Measurements from ENCODE around the gene C20orf144.
A peak's percentile ranks its signal among the peaks of the same experiment; 100 is the strongest.

The C20orf144 gene

GRCh38 chr20:33664762-33665144 lies 2.6 kb downstream of the C20orf144 start:
- Histone ChIP-seq H3K9ac (ENCODE audit: low read depth, low read length, poor library complexity, severe bottlenecking) (peak overlapping the region; percentile 86), H3K4me2 (ENCODE audit: low read depth, low read length, poor library complexity, severe bottlenecking) (peak overlapping the region; percentile 91), H3K9me3 (ENCODE audit: insufficient read depth, low read depth, low read length) (no peaks in the 10 kb centered on the region), H4K20me1 (ENCODE audit: insufficient read depth, low read length, poor library complexity, severe bottlenecking) (no peaks in the 10 kb centered on the region), H3K36me3 (ENCODE audit: insufficient read depth, low read length) (no peaks in the 10 kb centered on the region), H3K27me3 (ENCODE audit: insufficient read depth, low read length, poor library complexity, severe bottlenecking) (no peaks in the 10 kb centered on the region), H3F3A (ENCODE audit: low read depth) (no peaks in the 10 kb centered on the region), H3K4me1 (ENCODE audit: insufficient read depth, low read length, poor library complexity, severe bottlenecking) (peaks cover 20% of the 10 kb centered on the region), H2AFZ (ENCODE audit: low read length) (no peak overlapping the region), H3K79me2 (ENCODE audit: insufficient read depth, low read length) (no peaks in the 10 kb centered on the region), H3K9me2 (replicated peaks; ENCODE audit: low read depth, low read length) (no peaks in the 10 kb centered on the region), H3K4me3 (ENCODE audit: low read length, poor library complexity, severe bottlenecking) (peak overlapping the region; percentile 76)
- TF ChIP-seq EZH2phosphoT487 (IDR thresholded peaks at IDR 0.05; ENCODE audit: borderline replicate concordance): no peak
- TF ChIP-seq, protein P1, sequence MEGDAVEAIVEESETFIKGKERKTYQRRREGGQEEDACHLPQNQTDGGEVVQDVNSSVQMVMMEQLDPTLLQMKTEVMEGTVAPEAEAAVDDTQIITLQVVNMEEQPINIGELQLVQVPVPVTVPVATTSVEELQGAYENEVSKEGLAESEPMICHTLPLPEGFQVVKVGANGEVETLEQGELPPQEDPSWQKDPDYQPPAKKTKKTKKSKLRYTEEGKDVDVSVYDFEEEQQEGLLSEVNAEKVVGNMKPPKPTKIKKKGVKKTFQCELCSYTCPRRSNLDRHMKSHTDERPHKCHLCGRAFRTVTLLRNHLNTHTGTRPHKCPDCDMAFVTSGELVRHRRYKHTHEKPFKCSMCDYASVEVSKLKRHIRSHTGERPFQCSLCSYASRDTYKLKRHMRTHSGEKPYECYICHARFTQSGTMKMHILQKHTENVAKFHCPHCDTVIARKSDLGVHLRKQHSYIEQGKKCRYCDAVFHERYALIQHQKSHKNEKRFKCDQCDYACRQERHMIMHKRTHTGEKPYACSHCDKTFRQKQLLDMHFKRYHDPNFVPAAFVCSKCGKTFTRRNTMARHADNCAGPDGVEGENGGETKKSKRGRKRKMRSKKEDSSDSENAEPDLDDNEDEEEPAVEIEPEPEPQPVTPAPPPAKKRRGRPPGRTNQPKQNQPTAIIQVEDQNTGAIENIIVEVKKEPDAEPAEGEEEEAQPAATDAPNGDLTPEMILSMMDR (conservative IDR thresholded peaks at IDR 0.05; ENCODE audit: low read length): no peak

DNA sequence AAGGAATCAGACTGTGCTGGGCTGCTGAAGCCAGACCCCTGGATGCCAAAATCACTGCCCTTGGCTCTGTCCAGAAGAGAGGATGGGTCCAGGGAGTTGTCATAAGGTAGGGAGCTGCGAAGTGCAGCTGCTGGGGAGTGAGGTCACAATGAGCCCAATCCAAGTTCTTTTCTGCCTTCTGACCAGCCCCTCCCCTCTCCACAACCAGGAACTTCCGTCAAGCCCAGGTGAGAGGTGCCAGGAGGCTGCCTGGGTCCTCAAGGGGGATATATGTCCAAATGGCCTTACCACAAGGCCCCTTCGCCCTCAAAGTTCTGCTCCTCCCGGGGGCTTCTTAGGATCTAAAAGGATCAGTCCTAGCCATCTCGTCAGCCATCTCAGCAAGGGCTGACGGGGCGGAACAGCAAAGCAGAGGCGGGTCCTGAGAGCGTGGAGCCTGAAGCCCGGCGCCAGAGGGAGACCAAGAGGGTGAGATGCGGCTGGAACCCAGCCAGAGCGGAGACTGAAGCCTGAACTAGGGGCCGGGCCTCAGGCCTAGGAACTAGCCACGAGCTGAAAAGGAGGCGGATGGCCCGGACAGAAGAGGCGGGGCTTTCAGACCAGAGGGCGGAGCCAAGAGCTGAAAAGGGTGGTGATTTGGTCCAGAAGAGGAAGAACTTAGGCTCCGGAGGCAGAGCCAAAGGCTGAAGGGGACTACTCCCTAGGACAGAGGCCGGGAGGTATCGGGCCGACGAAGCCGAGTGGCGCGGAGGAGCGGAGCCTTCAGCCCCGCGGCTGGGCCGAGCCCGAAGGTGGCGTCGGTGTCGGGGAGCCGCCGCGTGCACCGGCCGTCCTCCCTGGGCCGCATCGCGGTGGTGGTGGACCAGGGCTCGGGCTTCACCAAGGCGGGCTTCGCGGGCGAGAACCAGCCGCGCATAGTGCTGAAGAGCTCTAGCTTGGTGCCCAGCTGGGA lies 4.4 kb downstream of the C20orf144 start, which contains the start of gene ACTL10:
ACTL10 (plus strand) TSS at position 651 of the 952 bp plus-strand sequence. CDS start 555 bp downstream, outside the sequence.
- Histone ChIP-seq H3F3A (ENCODE audit: low read depth) (no peaks in the 10 kb centered on the region), H3K36me3 (ENCODE audit: insufficient read depth, low read length) (no peaks in the 10 kb centered on the region), H3K9me2 (replicated peaks; ENCODE audit: low read depth, low read length) (no peaks in the 10 kb centered on the region), H3K4me2 (ENCODE audit: low read depth, low read length, poor library complexity, severe bottlenecking) (peak within 1 kb of the TSS; percentile 59), H3K79me2 (ENCODE audit: insufficient read depth, low read length) (no peaks in the 10 kb centered on the region), H3K9ac (ENCODE audit: low read depth, low read length, poor library complexity, severe bottlenecking) (no peak within 1 kb of the TSS), H3K4me3 (ENCODE audit: low read length, poor library complexity, severe bottlenecking) (peak within 1 kb of the TSS; percentile 60), H3K27me3 (ENCODE audit: insufficient read depth, low read length, poor library complexity, severe bottlenecking) (no peaks in the 10 kb centered on the region), H4K20me1 (ENCODE audit: insufficient read depth, low read length, poor library complexity, severe bottlenecking) (no peaks in the 10 kb centered on the region), H2AFZ (ENCODE audit: low read length) (no peak within 1 kb of the TSS), H3K4me1 (ENCODE audit: insufficient read depth, low read length, poor library complexity, severe bottlenecking) (peaks cover 20% of the 10 kb centered on the region), H3K9me3 (ENCODE audit: insufficient read depth, low read depth, low read length) (no peaks in the 10 kb centered on the region)
- no peak for TF ChIP-seq EZH2phosphoT487 (IDR thresholded peaks at IDR 0.05; ENCODE audit: borderline replicate concordance)
- TF ChIP-seq, protein P1 (conservative IDR thresholded peaks at IDR 0.05; ENCODE audit: low read length): no peak

DNA sequence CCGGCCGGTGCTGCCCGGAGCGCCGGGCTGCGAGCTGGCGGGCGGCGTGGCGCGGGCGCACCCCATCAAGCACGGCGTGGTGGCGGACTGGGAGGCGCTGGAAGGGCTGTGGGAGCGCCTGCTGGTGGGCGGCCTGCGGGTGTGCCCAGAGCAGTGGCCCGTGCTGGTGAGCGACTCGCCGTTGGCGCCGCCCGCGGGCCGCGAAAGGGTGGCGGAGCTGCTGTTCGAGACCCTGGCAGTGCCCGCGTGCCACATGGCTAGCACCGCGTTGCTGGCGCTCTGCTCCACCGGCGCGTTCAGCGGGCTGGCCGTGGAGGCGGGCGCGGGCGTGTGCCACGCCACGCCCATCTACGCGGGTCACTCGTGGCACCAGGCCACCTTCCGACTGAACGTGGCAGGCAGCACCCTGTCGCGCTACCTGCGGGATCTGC lies 5.1 kb downstream of the C20orf144 start:
- TF ChIP-seq, protein P1 (conservative IDR thresholded peaks at IDR 0.05; ENCODE audit: low read length): no peak
- no peaks in the 10 kb centered on the region for H4K20me1 ChIP-seq (ENCODE audit: insufficient read depth, low read length, poor library complexity, severe bottlenecking)
- no peaks in the 10 kb centered on the region for H3K36me3 ChIP-seq (ENCODE audit: insufficient read depth, low read length)
- no peaks in the 10 kb centered on the region for H3K9me2 ChIP-seq (replicated peaks; ENCODE audit: low read depth, low read length)
- H2AFZ ChIP-seq (ENCODE audit: low read length): no peak overlapping the region
- H3K79me2 ChIP-seq (ENCODE audit: insufficient read depth, low read length): no peaks in the 10 kb centered on the region
- H3K4me1 ChIP-seq (ENCODE audit: insufficient read depth, low read length, poor library complexity, severe bottlenecking): peaks cover 23% of the 10 kb centered on the region
- no peaks in the 10 kb centered on the region for H3K27me3 ChIP-seq (ENCODE audit: insufficient read depth, low read length, poor library complexity, severe bottlenecking)
- H3K9ac ChIP-seq (ENCODE audit: low read depth, low read length, poor library complexity, severe bottlenecking): no peak overlapping the region
- H3K4me2 ChIP-seq (ENCODE audit: low read depth, low read length, poor library complexity, severe bottlenecking): peak overlapping the region; percentile 59
- no peaks in the 10 kb centered on the region for H3K9me3 ChIP-seq (ENCODE audit: insufficient read depth, low read depth, low read length)
- H3F3A ChIP-seq (ENCODE audit: low read depth): no peaks in the 10 kb centered on the region
- peak overlapping the region; percentile 60 for H3K4me3 ChIP-seq (ENCODE audit: low read length, poor library complexity, severe bottlenecking)
